HG03097 (cell line): ENCODE data around the gene STIM2.
A peak's percentile ranks its signal among the peaks of the same experiment; 100 is the strongest.
"Not testable (repeated sequence)": the region's sequence is repeated elsewhere in the genome, so short reads cannot be mapped to it uniquely, and the experiment has no call there.

Experiments used
- ATAC-seq: cut with Tn5 transposase; IDR thresholded peaks from one replicate; pipeline ENCODE4 v1.9.1; 2021; ENCODE audit not compliant: unreplicated experiment, low FRiP score

The STIM2 gene

GRCh38 chr4:27020603-27021002 lies 160.0 kb downstream of the STIM2 start:
- peak; percentile 6 for ATAC-seq

GRCh38 chr4:27022963-27023362 lies 162.3 kb downstream of the STIM2 start:
- ATAC-seq = no peak

- no peak for ATAC-seq
These were observed 162.7 kb downstream of the STIM2 start for GRCh38 chr4:27023366-27023765.

- no peak for ATAC-seq
These were observed 164.2 kb downstream of the STIM2 start for GRCh38 chr4:27024805-27025204.

GRCh38 chr4:27027428-27027827 lies 166.8 kb downstream of the STIM2 start:
- no peak for ATAC-seq

GRCh38 chr4:27035127-27035526 lies 174.5 kb downstream of the STIM2 start:
- not testable (repeated sequence) for ATAC-seq

GRCh38 chr4:27040356-27040755 lies 179.7 kb downstream of the STIM2 start:
- ATAC-seq = no peak

- no peak for ATAC-seq
These were observed 181.8 kb downstream of the STIM2 start for GRCh38 chr4:27042411-27042810.

GRCh38 chr4:27043200-27043599 lies 182.6 kb downstream of the STIM2 start:
- ATAC-seq = no peak

- no peak for ATAC-seq
These were observed 186.2 kb downstream of the STIM2 start for GRCh38 chr4:27046851-27047250.

- no peak for ATAC-seq
These were observed 188.0 kb downstream of the STIM2 start for GRCh38 chr4:27048429-27049238.

- ATAC-seq = no peak
These were observed 188.7 kb downstream of the STIM2 start for GRCh38 chr4:27049239-27049829.

GRCh38 chr4:27050731-27051130 lies 190.1 kb downstream of the STIM2 start:
- no peak for ATAC-seq

- ATAC-seq = no peak
These were observed 194.7 kb downstream of the STIM2 start for GRCh38 chr4:27055221-27055760.

GRCh38 chr4:27056281-27056680 lies 195.6 kb downstream of the STIM2 start:
- no peak for ATAC-seq

GRCh38 chr4:27057053-27057452 lies 196.4 kb downstream of the STIM2 start:
- ATAC-seq = no peak

GRCh38 chr4:27057662-27058061 lies 197.0 kb downstream of the STIM2 start:
- no peak for ATAC-seq

GRCh38 chr4:27058819-27059406 lies 198.3 kb downstream of the STIM2 start:
- ATAC-seq = no peak

- ATAC-seq = no peak
These were observed 198.8 kb downstream of the STIM2 start for GRCh38 chr4:27059446-27059845.

- no peak for ATAC-seq
These were observed 201.6 kb downstream of the STIM2 start for GRCh38 chr4:27062256-27062655.

GRCh38 chr4:27066591-27066990 lies 205.9 kb downstream of the STIM2 start:
- no peak for ATAC-seq
